Epithelial cell of esophagus (primary cell): ENCODE data around the gene PYY.
"Not testable (repeated sequence)": the region's sequence is repeated elsewhere in the genome, so short reads cannot be mapped to it uniquely, and the experiment has no call there.

ENCODE experiments used
- DNase-seq: peaks from one replicate; pipeline ENCODE4 v3.0.0; 2010; ENCODE audit warnings: low read depth
- H3K4me3 ChIP-seq: 2 replicates; pipeline ENCODE4 v1.5.1; 2011; ENCODE audit warnings: mild to moderate bottlenecking, low read length, control low read depth
- TF ChIP-seq, protein P1 (sequence below): IDR thresholded peaks from 2 replicates; pipeline ENCODE4 v1.5.1; 2011; ENCODE audit warnings: low read depth, mild to moderate bottlenecking, low read length, control low read depth, inconsistent platforms; ENCODE audit not compliant: insufficient read depth; ENCODE audit errors: missing control alignments

PYY gene

DNA sequence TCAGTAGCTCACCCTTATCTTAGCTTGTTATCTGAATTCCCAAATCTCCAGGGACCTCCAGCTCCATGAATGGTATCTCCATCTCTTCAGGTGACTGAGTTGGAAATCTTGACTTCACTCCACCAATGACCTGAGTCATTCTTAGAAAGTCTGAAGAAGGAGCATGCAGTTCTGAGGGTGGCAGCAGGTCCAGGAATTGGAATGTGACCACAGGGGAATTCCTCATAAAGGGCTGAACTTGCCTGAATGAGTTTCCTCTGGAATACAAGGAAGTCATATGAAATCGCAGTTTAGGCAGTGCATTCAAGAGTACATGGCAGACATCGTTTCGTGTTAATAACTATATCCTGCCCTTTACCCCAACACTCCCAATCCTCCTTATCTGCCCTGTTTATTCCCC lies 12.5 kb upstream of the PYY start:
- DNase-seq: peak; percentile 46
- H3K4me3 ChIP-seq: no peak overlapping the region
- TF ChIP-seq, protein P1, sequence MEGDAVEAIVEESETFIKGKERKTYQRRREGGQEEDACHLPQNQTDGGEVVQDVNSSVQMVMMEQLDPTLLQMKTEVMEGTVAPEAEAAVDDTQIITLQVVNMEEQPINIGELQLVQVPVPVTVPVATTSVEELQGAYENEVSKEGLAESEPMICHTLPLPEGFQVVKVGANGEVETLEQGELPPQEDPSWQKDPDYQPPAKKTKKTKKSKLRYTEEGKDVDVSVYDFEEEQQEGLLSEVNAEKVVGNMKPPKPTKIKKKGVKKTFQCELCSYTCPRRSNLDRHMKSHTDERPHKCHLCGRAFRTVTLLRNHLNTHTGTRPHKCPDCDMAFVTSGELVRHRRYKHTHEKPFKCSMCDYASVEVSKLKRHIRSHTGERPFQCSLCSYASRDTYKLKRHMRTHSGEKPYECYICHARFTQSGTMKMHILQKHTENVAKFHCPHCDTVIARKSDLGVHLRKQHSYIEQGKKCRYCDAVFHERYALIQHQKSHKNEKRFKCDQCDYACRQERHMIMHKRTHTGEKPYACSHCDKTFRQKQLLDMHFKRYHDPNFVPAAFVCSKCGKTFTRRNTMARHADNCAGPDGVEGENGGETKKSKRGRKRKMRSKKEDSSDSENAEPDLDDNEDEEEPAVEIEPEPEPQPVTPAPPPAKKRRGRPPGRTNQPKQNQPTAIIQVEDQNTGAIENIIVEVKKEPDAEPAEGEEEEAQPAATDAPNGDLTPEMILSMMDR: no peak

DNA sequence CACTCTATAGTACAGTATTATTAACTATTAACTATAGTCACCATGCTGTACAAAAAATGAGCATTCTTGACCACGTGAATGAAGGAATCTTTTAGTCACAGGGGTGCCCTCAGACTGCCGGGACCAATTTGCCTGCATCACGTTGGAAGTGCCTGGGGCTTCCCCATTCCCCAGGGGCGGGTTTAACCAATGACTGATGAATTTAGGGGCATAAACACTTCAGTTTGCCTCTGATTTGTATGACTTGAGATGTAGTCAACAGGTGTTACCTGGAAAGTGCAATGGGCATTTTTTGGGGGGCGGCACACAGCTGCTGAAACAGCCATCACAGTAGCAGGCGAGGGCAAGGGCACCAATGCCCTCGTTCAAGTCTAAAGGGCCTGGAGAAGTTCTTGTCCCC lies 8.7 kb upstream of the PYY start:
- no peak overlapping the region for H3K4me3 ChIP-seq
- TF ChIP-seq, protein P1: no peak
- DNase-seq: no peak

DNA sequence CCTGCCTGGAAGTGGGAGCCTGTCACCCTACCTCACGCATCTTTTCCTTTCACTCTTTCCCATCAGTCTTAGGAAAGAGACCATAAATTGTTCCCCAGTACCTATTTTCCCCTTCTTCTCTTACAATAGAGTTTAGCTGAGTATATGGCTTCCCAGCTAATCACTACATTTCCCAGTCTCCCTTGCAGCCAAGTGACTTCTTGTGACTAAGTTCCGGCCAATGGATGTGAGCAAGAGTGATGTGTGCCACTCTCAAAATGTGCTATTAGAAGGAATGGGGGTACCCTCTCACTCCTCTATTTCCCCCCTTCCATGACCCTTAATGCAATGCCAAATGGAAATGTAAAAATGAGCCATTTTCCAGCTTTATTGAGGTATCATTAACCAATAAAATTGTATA lies 8.2 kb upstream of the PYY start:
- TF ChIP-seq, protein P1: no peak
- no peak for DNase-seq
- no peak overlapping the region for H3K4me3 ChIP-seq

DNA sequence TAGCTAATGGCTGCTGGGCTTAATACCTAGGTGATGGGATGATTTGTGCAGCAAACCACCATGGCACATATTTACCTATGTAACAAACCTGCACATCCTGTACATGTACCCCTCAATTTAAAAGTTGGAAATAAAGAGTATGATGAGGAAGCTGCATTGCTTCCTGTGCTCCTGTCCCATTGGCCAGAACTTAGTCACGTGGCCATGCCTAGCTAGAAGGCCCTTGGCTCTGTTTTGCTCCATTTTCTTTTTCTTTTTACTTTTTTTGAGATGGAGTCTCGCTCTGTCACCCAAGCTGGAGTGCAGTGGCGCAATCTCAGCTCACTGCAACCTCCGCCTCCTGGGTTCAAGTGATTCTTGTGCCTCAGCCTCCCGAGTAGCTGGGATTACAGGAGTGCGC lies 7.6 kb upstream of the PYY start:
- not testable (repeated sequence) for DNase-seq, H3K4me3 ChIP-seq

DNA sequence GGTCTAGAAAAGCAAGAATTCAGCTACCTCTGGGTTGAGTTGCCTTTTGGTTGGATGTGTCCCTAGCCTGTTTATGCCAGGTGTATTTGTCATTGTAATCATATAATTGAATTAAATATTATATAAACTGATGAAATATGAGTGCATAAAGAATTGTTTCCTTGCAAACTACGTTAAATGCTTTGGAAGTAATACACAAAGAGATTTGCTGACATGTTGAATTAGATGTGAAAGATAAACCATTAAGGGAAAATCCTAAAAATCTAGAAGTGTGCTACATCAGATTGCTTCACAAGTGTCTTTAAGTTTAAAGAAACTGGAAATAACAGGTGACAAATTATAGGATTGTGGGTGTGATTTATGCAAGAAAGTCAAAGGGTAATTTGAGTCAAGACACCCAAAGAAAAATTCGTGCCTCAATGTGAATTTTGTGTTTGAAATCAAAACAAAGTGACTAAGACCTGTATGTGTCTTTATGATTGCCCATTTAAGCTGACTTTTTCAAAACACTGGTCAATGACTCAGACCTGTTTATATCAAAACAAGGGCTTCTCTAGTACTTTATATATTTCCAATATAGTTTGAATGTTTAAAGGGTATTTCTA lies 5.1 kb upstream of the PYY start:
- no peak overlapping the region for H3K4me3 ChIP-seq
- peak; percentile 27 for DNase-seq
- TF ChIP-seq, protein P1: no peak

DNA sequence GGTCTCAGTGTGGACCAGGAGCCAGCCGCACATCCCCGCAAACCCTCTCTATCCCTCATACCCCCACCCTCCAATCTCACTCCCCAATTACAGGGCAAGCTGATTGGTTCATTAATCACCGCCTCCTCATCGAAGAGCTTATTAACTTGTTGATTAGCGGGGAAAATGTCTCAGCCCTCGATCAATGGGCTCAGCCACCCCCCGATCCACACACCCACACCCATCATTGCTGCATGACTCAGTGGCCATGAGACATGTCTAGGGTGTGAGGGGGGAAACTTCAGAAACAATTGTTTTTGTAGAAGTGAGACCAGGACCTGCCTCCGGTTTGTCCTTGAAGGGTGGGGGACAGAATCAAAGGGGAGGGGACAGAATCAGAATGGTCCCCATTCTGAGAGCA lies 2.5 kb upstream of the PYY start:
- no peak for DNase-seq
- TF ChIP-seq, protein P1: no peak

DNA sequence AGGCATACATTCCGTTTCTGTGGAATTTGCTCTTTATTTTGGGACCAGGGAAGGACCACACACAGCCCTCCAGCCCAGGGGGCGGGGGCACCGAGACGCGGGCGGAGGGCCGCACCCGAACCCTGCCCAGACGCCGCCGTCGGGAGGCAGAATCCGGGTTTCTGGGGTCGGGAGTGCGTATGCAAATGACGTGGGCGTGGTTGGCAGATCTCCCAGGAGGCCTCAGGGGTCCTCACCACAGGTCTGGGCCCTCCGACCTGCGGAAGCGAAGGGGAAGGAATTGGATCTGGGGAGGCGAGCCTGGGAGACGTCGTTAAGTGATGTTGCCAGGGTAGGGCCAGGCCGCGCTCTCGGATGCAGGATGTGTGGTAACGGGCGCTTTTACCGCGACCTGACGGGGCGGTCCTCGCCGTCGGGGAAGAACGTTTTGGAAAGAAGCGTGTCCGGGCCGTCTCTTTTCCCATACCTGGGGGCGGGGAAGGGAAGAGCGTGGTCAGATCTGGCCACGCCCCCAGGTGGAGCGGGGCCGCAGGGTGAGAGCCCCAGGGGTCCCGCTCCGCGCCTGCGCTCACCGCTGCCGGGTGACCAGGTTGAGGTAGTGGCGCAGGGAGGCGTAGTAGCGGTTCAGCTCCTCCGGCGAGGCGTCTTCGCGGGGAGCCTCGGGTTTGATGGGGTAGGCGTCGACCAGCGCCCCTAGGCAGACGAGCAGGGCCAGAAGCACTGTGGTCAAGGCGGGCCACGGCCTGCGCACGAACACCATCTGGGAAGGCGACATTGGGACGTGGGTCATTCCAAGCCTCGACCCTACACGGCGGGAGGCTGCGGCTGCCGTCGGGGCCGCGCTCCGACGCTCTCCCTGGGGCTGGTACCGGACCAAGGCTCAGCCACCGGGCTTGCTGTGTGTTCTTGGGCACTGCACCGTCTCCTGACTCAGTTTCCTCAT lies 745 bp downstream of the PYY start:
- H3K4me3 ChIP-seq: no peak overlapping the region
- no peak for DNase-seq
- TF ChIP-seq, protein P1: no peak

More for the DNA sequence above, 2.5 kb upstream of the PYY start:
- no peak overlapping the region for H3K4me3 ChIP-seq
